GM19351 (cell line): Measurements from ENCODE around the gene CCL17.
A peak's percentile ranks its signal among the peaks of the same experiment; 100 is the strongest.
"Not testable (repeated sequence)": the region's sequence is repeated elsewhere in the genome, so short reads cannot be mapped to it uniquely, and the experiment has no call there.

Experiments
- ATAC-seq: cut with Tn5 transposase; IDR thresholded peaks from one replicate; pipeline ENCODE4 v1.9.1; 2021; ENCODE audit warnings: mild to moderate bottlenecking, moderate library complexity; ENCODE audit not compliant: unreplicated experiment

The CCL17 gene

DNA sequence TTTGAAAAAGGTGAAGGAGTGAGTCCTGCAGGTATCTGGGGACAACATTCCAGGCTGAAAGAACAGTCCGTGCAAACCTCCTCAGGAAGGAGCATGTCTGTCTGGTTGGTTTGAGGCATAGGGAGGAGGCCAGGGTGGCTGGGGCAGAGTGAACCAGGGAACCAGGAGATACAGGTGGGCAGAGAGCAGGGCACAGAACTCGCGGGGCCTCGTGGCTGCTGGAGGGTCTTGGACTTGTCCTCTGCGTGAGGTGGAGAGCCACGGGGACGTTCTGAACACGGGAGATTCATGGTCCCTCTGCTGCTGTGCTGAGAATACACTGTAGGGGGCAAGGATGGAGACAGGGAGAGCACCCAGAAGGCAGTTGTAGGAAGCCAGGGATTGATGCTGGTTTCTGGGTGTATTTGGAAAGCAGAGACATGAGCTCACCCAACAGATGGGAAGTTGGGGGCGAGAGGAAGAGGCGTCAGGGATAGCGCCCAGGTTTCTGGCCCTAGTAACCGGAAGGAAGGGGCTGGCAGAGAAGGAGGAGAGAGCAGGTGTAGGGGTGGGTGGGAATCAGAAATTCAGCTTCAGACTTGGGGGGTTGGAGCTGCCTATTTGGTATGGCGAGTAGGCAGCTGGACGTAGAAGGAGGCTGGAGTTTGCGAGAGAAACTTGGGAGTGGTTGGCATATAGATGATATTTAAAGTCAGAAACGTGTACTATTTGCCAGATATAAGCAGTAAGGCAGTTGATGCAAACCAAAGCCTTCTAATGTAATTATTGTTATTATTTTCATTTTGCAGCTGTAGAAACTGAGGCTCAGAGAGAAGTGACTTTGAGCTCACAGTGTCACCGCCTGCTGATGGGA, at the start of gene CCL17:
CCL17 (plus strand) TSS at position 803 of the 853 bp plus-strand sequence. CDS start 9,166 bp downstream, outside the sequence.
- ATAC-seq, result no peak

GRCh38 chr16:57355898-57356414, 48.6 kb upstream of the CCL17 start:
- ATAC-seq, result no peak

DNA sequence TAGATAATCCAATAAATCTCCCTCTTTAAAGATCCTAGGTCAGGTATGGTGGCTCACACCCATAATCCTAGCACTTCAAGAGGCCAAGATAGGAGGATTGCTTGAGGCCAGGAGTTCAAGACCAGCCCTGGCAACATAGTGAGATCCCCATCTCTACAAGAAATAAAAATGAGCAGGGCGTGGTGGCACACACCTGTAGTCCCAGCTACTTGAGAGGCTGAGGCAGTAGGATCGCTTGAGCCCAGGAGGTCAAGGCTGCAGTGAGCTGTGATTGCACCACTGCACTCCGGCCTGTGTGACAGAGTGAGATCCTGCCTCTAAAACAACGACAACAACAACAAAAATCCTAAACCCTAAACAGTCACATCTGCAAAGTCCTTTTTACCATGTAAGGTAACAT, 48.0 kb upstream of the CCL17 start:
- ATAC-seq, result no peak

- no peak for ATAC-seq
These were observed 47.1 kb upstream of the CCL17 start for GRCh38 chr16:57357330-57358085.

DNA sequence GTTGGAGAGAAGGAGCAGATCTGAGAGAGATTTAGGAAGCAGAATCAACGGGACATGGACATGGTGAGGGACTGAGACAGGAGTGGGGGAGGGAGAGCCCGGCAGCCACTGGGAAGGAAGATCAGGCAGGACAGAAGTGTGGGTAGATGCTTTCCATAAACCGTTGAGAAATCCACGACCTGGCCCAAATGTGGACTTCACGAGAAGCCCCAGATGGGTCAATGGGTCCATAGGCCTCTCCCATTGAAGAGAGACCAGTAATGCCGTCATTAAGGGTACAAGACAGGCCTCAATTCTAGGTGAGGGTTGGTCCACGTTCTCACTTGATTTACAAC, 46.5 kb upstream of the CCL17 start:
- peak; percentile 7 for ATAC-seq

GRCh38 chr16:57358527-57359095, 46.0 kb upstream of the CCL17 start, which contains the start of gene CCL22:
CCL22 (plus strand) TSS chr16:57358783; CDS start chr16:57358817, 34 bp downstream.
- peak; percentile 80 for ATAC-seq

GRCh38 chr16:57360321-57360935, 44.1 kb upstream of the CCL17 start:
- no peak for ATAC-seq

DNA sequence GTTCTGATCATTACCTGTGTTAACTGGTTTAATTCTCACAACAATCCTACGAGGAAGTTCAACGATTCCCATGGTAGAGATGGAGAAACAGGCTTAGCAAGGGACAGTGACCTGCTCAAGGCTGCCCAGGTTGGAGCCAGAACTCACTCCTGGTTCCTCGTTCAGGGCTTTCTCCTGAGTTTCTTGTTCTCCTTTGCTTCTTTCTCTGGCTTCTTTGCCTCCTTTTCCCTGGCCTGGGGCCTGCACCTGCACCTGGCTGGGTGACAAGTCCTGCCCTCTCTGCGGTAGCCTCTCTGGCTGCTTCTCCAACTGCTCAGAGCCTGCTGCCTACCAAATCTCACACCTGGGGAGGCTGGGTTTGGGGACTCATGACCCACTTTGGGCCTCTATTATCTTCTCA, 43.2 kb upstream of the CCL17 start:
- ATAC-seq, result no peak

DNA sequence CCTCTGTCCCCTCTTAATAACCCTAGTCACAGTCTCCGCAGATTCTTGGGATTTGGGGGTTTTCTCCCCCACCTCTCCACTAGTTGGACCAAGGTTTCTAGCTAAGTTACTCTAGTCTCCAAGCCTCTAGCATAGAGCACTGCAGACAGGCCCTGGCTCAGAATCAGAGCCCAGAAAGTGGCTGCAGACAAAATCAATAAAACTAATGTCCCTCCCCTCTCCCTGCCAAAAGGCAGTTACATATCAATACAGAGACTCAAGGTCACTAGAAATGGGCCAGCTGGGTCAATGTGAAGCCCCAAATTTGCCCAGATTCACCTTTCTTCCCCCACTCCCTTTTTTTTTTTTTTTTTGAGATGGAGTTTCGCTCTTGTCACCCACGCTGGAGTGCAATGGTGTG, 40.4 kb upstream of the CCL17 start:
- ATAC-seq, result no peak

DNA sequence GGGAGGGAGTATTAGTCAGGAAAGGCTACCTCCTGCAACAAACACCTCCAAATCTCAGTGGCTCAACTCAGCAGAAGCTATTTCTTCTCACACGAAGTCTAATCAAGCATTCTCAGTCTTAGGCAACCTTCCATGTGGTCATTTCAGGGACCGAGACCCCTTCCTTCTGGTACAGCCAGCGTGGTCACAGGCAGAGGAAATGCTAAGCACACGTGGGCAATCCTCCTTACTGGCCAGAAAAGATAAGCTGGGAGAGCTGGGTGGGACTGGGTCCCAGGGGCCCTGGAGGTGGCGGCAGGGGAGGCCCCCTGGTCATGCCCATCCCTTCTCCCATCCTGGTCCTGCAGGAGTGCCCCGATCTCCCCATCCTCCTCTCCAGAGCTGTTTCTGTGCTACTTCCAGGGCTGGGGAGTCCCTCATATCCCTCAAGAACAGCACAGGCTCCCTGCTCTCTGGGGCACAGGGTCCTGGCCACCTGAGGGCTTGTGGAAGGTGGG, 38.0 kb upstream of the CCL17 start:
- ATAC-seq, result no peak

DNA sequence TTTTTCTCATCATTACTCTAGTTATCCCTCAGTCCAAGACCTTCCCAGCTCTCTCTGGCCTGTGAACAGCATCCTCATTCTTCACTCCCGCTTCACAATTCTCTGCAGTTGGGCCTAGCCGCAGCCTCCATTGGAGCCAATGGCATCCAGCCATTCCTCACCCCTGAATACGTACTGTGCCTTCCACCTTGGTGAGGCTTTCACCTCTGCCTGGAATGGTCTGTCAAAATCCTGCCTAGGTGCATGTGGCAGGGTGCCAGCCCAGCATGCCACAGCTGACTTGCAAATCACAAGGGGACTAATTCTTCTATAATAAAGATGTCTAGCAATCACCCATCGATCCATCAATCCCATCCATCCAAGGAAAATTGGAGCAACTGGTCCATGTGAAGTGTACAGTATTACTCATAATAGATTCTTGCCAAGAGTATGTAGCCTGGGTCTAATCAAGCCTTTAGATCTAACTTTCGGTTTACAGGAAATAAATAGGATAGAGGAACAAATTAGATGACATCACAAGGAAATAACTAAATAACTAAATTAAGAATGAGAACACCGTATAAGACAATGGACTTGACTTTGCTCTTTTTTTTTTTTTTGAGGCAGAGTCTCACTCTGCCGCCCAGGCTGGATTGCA, 37.3 kb upstream of the CCL17 start:
- no peak for ATAC-seq

- no peak for ATAC-seq
These were observed 32.8 kb upstream of the CCL17 start for GRCh38 chr16:57371494-57372371.

- ATAC-seq, result no peak
These were observed 32.0 kb upstream of the CCL17 start, which contains the start of gene CX3CL1 for GRCh38 chr16:57372372-57373116. CX3CL1 (plus strand) TSS chr16:57372490; CDS start chr16:57372569, 79 bp downstream.

GRCh38 chr16:57373117-57373947, 31.2 kb upstream of the CCL17 start:
- ATAC-seq, result no peak

DNA sequence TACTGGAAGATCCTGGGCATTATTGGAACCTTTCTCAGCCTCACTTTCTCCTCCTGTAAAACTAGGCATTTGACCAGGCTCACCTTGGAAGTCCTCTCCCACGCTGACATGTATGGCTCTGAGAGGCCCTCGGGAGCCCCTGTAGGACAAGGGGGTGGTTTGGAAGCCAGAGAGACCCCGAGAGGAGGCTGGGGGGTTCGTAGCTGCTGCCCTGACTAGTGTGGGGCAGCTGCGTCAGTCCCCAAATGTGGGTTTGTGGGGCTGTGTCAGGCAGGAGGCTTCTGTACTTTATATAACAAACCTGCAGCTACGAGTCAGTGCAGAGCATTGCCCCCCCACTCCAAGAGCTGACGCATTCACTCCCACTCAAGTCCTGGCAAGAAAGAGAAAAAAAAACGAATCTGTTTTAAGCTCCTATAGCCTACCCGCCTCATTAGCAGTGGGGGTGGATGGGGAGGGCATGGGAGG, 30.5 kb upstream of the CCL17 start:
- no peak for ATAC-seq

DNA sequence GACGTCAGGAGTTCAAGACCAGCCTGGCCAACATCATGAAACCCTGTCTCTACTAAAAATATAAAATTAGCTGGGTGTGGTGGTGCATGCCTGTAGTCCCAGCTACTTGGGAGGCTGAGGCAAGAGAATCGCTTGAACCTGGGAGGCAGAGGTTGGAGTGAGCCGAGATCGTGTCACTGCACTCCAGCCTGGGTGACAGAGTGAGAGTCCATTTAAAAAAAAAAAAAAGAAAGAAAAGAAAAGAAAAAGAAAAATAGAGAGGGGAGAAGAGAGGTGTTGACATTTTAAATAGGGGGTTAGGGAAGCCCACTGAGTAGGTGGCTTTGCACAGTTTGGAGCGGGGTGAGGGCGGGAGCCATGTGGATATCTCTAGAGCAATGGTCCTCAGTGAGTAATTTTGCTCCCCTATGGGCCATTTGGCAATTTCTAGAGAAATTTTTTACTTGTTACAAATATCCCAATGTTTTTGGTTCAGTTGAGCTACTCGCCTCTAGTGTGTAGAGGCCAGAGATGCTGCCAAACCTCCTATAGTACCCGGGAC, 29.6 kb upstream of the CCL17 start:
- not testable (repeated sequence) for ATAC-seq

GRCh38 chr16:57376313-57376818, 28.2 kb upstream of the CCL17 start:
- no peak for ATAC-seq
